ENCODE measurements around the gene SERINC1.

Gene SERINC1

DNA sequence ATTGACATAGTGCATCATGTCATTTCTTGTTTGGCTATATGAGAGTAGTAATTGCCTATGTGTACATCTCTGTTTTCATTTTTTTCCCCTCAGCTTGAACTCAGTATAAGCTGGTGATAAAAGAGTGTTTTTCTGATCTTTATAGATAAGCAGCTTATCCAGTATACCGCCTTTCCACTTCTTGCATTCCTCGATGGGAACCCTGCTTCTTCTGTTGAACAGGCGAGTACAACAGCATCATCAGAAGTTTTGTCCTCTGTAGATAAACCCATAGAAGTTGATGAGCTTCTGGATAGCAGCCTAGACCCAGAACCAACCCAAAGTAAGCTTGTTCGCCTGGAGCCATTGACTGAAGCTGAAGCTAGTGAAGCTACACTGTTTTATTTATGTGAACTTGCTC lies 39.8 kb downstream of the SERINC1 start:
- TF ChIP-seq CTCF (IDR thresholded peaks at IDR 0.05; ENCODE audit: low read depth, low read length, missing control alignments), result no peak
- DNase-seq (ENCODE audit: low read depth), result no peak
- H3K4me3 ChIP-seq (ENCODE audit: low read depth, low read length), result no peak overlapping the region

DNA sequence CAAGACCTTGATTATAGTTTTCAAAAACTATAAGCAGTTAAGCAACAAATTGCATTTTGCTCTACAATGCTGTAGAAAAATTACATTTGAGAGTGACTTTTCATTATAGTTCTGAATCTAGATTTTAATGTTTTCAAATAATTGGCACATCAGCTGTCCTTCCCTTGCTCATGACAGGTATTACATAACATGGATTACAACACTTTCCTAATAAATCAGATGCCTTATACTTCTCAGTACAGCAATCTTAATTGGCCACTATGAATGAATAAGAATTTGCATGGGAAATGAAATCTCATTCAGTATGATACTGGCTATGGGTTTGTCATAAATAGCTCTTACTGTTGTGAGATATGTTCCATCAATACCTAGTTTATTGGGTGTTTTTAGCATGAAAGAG lies 42.3 kb downstream of the SERINC1 start:
- no peak for TF ChIP-seq CTCF (IDR thresholded peaks at IDR 0.05; ENCODE audit: low read depth, low read length, missing control alignments)
- H3K4me3 ChIP-seq (ENCODE audit: low read depth, low read length), result no peak overlapping the region
- no peak for DNase-seq (ENCODE audit: low read depth)

GRCh38 chr6:122428781-122429180 lies 42.8 kb downstream of the SERINC1 start:
- no peak overlapping the region for H3K4me3 ChIP-seq (ENCODE audit: low read depth, low read length)
- no peak for DNase-seq (ENCODE audit: low read depth)
- no peak for TF ChIP-seq CTCF (IDR thresholded peaks at IDR 0.05; ENCODE audit: low read depth, low read length, missing control alignments)

- DNase-seq (ENCODE audit: low read depth), result no peak
Observed at GRCh38 chr6:122426597-122426996, 45.0 kb downstream of the SERINC1 start.

DNA sequence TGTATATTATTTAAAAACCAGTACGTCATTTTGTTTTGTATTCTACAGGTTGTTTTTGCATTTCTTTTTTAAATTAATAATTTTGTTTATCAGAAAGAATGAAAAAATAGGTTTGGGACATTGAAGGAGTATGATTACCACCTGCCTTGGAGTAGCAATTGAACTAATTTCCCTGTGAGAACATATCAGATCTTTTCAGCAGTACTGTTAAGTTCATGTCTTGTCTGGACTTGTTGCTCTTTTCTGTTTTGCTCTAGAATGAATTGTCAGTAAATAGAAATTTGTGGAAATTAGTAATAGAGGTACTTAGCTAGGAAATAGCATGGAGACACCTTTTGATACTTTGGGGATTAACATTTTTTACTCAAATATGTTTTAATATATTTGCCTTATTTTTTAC lies 47.9 kb downstream of the SERINC1 start:
- no peak for DNase-seq (ENCODE audit: low read depth)
- no peak overlapping the region for H3K4me3 ChIP-seq (ENCODE audit: low read depth, low read length)
- TF ChIP-seq CTCF (IDR thresholded peaks at IDR 0.05; ENCODE audit: low read depth, low read length, missing control alignments), result no peak

More at GRCh38 chr6:122426597-122426996, 45.0 kb downstream of the SERINC1 start:
- TF ChIP-seq CTCF (IDR thresholded peaks at IDR 0.05; ENCODE audit: low read depth, low read length, missing control alignments), result no peak
- H3K4me3 ChIP-seq (ENCODE audit: low read depth, low read length), result no peak overlapping the region

GRCh38 chr6:122422614-122423267 lies 48.9 kb downstream of the SERINC1 start:
- no peak for TF ChIP-seq CTCF (IDR thresholded peaks at IDR 0.05; ENCODE audit: low read depth, low read length, missing control alignments)
- DNase-seq (ENCODE audit: low read depth), result no peak
- H3K4me3 ChIP-seq (ENCODE audit: low read depth, low read length), result no peak overlapping the region

DNA sequence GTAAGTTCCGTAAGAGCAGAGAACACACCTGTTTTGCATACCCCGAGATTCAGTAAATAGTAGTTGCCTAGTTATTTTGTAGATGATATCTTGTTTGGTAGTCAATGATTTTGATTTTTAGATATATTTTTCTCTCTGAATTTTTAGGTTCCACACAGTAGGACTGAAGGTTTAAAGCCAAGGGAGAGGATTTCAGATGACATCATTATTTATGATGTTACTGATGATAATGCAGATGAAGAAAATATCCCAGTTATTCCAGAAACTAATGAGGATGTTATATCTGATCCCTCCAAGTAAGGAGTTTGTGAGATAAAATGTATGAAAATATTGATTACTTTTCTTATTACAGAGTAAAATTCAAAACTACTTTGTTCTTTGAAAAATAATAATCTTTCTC lies 49.6 kb downstream of the SERINC1 start:
- no peak for DNase-seq (ENCODE audit: low read depth)
- no peak overlapping the region for H3K4me3 ChIP-seq (ENCODE audit: low read depth, low read length)
- TF ChIP-seq CTCF (IDR thresholded peaks at IDR 0.05; ENCODE audit: low read depth, low read length, missing control alignments), result no peak
